HG03064 (cell line): ENCODE data around the gene CENPH.
"Not testable (repeated sequence)": the region's sequence is repeated elsewhere in the genome, so short reads cannot be mapped to it uniquely, and the experiment has no call there.

Experiments
- ATAC-seq: cut with Tn5 transposase; IDR thresholded peaks from one replicate; pipeline ENCODE4 v1.9.1; 2021; ENCODE audit warnings: low read depth; ENCODE audit not compliant: unreplicated experiment

The CENPH gene

DNA sequence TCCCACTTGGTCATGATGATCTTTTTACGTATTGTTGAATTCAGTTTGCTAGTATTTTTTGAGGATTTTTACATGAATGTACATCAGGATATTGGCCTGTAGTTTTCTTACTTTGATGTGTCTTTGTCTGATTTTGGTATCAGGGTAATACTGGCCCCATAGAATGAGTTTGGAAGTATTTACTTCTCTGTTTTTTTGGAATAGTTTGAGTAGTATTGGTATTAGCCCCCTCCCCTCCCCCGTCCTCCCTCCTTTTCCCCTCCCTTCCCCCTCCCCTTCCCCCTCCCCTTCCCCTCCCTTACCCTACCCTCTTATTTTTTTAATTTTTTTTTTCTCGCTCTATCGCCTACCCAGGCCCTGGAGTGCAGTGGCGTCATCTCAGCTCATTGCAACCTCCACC, 55.6 kb downstream of the CENPH start:
- no peak for ATAC-seq

DNA sequence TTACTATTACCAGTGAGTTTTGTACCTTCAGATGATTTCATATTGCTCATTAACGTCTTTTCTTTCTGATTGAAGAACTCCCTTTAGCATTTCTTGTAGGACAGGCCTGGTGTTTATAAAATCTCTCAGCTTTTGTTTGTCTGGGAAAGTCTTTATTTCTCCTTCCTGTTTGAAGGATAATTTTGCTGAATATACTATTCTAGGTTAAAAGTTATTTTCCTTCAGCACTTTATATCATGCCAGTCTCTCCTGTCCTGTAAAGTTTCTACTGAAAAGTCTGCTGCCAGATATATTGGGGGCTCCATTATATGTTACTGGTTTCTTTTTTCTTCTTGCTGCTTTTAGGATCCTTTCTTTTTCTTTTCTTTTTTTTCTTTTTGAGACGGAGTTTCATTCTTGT, 58.6 kb downstream of the CENPH start:
- no peak for ATAC-seq

DNA sequence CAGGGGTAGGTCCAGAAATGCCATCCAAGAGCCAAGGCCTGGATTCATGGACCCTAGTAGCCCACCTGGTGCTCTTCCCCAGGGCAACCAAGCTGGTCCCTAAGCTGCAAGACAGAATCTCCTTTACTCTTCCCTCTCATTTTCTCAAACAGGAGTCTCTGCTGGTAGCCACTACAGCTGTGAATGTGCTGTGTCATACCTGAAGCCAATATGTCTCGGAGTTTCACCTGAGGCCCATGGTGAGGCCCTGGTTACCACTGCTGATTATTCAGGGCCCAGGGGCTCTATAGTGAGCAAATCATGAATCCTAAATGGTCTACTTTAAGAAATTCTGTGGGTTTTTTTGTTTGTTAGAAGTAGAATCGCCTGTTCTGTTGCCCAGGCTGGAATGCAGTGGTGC, 61.2 kb downstream of the CENPH start:
- no peak for ATAC-seq

DNA sequence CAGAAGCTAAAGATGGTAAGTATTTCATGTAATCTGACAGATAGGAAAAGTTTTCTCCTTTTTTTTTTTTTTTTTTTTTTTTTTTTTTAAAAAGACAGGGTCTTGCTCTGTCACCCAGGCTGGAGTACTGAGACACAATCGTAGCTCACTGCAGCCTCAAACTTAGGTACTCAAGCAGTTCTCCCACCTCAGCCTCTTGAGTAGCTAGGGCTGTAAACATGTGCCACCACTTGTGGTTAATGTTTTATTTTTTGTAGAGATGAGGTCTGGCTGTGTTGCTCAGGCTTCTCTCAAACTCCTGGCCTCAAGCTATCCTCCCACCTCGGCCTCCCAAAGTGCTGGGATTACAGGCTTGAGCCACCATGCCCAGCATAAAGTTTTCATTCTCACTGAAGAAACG, 63.1 kb downstream of the CENPH start:
- ATAC-seq: no peak

DNA sequence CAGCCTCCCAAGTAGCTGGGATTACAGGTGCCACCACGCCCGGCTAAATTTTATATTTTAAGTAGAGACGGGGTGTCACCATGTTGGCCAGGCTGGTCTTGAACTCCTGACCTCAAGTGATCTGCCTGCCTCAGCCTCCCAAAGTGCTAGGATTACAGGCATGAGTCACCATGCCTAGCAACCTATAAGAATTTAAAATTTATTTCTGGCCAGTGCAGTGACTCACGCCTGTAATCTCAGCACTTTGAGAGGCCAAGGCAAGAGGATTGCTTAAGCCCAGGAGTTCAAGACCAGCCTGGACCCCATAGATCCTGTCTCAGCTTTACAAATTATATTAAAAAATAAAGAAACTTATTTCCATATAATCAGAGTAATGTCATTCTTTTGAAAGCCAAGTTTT, 66.6 kb downstream of the CENPH start:
- not testable (repeated sequence) for ATAC-seq

DNA sequence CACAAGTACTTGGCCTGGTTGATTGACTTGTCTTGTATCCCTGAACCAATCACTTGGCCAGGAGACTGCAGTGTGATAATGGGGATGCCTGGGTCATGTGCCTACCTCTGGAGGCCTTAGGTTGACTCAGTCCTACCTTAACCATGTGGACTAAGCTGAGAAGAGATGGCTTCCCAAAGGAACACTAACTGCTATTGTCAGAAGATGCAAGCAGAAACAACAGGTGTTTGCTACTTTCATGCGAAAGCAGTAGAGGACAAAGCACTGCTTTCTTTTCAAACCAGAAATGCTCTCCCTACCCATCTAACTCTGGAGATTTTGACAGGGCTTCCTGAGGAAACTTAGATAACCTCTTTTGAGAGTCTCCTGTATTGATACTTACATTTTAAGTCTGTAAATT, 68.2 kb downstream of the CENPH start:
- no peak for ATAC-seq
